ENCODE results near the gene C6orf47.

C6orf47 gene

DNA sequence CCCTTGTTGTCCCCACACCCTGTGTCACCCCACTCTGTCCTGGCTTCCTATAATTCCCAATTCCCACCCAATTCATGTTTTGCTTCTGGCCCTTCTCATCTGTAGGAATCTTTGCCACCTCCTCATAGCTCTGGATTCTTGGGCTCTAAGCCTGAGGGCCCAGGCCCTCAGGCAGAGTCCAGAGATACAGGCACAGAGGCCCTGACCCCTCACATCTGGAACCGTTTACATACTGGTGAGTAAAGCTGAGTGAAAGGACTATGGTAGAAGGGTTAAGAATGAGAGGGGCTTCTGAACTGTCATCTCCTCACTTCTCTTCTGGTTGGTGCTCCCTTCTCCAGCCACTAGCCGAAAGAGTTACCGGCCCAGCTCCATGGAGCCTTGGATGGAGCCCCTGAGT is 26.4 kb downstream of the C6orf47 start:
- DNase-seq: no peak

DNA sequence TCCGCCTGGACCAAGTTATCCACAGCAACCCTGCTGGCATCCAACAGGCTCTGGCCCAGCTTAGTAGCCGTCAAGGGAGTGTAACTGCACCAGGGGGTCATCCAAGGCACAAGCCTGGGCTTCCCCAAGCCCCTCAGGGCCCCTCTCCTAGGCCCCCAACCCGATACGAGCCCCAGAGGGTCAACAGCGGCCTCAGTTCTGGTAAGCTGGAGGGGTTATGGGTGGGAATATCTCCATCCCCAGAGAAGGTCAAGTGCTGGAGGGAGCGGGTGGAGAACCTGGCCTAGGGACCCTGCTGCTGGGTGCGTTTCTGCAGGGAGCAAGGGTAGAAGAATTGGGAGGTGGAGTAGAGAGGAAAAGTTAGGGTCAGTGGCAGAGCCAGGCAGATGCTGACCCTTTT is 27.1 kb downstream of the C6orf47 start:
- DNase-seq: no peak

DNA sequence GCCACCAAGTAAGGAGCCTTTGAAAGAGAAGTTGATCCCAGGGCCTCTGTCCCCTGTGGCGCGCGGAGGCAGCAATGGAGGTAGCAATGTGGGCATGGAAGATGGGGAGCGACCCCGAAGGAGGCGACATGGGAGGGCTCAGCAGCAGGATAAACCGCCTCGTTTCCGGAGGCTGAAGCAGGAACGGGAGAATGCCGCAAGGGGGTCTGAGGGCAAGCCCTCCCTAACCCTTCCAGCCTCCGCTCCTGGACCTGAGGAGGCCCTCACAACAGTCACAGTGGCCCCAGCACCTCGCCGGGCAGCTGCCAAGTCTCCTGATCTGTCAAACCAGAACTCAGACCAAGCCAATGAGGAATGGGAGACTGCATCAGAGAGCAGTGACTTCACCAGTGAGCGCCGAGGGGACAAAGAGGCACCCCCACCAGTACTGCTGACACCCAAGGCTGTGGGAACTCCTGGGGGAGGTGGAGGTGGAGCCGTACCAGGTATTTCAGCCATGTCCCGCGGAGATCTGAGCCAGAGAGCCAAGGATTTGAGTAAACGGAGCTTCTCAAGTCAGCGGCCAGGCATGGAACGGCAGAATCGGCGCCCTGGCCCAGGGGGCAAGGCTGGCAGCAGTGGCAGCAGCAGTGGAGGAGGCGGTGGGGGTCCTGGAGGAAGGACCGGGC is 28.2 kb downstream of the C6orf47 start:
- DNase-seq: no peak

DNA sequence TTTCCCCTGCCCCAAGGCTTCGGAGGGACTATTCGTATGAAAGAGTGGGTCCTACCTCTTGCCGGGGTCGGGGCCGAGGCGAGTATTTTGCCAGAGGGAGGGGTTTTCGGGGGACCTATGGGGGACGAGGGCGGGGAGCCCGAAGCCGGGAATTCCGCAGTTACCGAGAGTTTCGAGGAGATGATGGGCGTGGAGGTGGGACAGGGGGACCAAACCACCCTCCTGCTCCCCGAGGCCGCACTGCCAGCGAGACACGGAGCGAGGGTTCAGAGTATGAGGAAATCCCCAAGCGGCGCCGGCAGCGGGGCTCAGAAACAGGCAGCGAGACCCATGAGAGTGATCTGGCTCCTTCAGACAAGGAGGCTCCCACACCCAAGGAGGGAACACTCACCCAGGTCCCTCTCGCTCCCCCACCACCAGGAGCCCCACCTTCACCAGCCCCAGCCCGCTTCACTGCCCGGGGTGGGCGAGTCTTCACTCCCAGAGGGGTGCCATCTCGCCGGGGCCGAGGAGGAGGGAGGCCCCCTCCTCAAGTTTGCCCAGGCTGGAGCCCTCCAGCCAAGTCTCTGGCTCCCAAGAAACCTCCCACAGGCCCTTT is 28.8 kb downstream of the C6orf47 start:
- DNase-seq: no peak

DNA sequence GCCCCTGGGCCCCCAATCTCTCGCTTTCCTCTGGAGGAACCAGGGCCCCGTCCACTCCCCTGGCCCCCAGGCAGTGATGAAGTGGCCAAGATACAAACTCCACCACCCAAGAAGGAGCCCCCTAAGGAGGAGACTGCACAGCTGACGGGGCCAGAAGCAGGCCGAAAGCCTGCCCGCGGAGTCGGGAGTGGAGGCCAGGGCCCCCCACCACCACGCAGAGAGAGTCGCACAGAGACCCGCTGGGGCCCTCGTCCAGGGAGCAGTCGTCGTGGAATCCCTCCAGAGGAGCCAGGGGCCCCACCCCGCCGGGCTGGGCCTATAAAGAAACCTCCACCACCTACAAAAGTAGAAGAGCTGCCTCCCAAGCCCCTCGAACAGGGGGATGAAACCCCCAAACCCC is 29.4 kb downstream of the C6orf47 start:
- no peak for DNase-seq

DNA sequence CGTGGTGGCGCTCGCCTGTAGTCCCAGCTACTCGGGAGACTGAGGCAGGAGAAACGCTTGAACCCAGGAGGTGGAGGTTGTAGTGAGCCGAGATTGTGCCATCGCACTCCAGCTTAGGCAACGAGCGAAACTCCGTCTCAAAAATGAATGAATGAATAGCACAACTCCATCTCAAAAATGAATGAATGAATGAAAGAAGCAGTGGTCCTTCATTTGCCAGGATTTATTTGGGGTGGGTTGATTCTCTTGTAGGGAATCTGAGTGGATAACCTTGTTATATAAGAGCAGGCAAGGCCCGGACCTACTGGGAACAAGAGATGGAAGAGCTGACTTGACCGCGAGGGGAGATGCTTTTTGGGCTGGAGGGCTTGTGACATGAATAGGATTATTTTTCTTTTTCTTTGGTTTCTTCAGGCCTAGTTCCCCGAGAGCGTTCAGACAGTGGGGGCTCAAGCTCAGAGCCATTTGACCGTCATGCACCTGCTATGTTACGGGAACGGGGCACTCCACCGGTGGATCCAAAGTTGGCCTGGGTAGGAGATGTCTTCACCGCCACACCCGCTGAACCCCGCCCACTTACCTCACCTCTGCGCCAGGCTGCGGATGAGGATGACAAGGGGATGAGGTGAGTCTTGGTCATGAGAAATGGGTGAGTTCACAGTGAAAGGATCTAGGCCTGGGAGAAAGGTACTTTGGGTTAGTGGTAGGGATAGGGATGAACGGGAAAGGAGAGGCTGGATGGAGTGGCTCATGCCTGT is 30.2 kb downstream of the C6orf47 start:
- no peak for DNase-seq

DNA sequence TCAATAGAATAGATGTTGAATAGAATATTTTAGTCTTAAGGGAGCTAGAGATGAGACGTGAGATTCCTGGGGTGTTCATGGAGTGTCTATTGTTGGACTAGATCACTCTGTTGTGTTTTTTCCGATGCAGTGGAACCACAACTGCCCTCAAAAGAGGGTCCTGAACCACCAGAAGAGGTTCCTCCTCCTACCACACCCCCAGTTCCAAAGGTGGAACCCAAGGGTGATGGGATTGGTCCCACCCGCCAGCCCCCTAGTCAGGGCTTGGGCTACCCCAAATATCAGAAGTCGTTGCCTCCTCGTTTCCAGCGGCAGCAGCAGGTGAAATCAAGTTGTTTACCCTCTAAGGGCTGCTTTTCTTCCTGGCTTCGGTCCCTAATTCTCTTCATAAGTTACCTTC is 31.6 kb downstream of the C6orf47 start:
- DNase-seq: no peak

DNA sequence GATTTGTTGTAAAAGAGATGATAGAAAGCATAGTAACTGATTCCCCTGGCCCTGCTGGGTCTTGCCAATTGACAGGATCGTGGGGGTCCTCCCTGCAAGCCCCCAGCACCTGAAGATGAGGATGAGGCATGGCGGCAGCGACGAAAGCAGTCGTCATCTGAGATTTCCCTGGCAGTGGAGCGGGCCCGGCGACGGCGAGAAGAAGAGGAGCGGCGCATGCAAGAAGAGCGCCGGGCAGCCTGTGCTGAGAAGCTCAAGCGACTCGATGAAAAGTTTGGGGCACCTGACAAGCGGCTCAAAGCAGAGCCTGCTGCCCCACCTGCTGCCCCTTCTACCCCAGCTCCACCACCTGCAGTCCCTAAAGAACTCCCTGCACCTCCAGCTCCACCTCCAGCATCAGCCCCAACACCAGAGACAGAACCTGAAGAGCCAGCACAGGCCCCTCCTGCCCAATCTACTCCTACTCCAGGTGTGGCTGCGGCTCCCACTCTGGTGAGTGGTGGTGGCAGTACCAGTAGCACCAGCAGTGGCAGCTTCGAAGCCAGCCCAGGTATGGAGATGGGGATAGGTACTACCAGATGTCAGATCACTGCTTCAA is 32.8 kb downstream of the C6orf47 start:
- DNase-seq: no peak

DNA sequence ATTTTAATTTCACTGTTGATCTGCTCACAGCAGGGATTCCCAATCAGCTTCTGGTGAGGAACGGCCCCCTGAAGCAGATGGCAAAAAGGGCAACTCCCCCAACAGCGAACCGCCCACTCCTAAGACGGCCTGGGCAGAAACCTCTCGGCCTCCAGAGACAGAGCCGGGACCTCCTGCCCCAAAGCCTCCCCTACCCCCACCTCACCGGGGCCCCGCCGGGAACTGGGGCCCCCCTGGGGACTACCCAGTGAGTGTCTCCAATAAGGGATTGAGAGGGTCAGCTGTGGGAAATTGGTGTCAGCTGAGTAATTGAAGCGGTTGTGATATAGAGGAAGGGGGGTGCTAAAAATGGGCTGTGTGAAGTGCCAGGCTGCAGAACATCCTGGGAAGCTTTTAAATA is 33.6 kb downstream of the C6orf47 start:
- DNase-seq: no peak

DNA sequence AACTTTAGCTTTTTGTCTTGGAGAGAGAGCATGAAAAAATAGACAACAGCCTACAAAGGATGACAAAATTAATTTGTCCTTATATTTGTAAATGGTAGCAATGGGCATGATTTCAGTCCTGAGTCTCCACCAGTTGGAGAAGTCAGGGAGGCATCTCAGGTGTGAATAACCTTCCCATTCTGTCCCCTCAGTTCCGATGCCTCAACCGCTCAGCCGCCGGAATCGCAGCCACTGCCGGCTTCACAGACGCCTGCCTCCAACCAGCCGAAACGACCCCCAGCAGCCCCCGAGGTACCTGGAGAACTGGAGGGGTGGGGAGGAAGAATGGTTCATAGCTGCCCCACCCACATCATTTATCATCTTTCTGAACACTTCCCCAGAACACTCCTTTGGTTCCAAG is 36.5 kb downstream of the C6orf47 start:
- no peak for DNase-seq

DNA sequence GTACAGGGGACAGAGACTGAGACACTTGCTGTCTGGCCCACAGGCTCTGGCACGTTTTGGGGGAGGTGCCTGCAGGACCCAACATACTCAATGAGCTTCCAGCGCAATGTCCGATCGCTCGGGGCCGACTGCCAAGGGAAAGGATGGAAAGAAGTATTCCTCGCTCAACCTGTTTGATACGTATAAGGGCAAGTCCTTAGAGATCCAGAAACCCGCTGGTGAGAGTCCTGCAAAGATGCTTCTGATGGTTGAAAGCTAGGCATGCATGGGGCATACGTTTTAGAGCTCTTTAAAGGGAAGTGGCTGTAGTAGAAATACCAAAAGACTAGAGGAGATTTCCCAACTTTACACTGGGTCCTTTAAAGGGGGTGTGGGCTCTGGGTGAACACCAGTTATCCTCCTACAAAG is 37.9 kb downstream of the C6orf47 start:
- no peak for DNase-seq

DNA sequence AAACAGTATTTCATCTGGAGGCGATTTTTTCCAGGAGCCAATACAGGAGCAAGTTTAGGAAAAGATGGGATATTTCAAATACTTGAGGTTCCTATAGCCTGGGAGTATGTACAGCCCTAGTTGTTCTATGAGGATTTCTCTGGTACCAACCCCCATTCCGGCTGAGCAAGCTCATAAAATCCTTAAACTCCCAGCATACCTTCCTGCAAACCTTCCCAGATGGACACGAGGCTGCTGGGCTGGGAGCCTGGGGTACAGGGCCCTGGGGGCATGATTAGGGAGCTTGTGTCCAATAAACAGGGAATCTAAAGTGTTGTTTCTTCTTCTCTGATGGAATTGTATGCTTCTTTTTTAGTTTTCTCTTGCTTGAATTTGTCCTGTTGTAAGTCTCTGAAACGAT is 38.6 kb downstream of the C6orf47 start:
- no peak for DNase-seq

DNA sequence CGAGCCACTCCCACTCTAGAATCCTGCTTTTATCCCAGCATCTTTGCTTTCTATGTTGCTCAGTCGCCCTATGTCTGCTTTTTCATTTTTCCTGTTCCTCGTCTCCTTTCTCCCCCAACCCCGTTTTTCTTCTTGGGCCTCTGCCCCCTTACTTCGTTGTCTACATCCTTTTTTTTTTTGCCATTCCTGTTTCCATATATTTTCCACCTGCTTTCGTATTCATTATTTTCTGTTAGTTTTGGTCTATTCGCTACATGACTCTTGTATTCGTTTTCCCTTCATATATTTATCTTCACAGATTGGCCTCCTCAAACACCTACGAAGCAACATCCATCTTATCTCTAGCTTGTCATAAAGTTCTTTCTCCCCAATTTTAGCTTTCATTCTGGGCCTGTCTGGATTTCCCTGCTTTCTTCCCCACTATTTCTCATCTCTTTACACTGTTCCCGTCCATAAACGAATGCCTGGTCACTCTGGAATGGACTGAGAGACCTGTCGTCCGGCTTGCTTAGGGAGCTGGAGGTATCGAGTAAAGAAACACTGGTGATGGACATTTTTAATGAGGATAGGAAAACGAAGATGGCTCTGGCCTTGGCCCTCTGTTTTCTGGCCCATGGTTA is 39.1 kb downstream of the C6orf47 start:
- no peak for DNase-seq

DNA sequence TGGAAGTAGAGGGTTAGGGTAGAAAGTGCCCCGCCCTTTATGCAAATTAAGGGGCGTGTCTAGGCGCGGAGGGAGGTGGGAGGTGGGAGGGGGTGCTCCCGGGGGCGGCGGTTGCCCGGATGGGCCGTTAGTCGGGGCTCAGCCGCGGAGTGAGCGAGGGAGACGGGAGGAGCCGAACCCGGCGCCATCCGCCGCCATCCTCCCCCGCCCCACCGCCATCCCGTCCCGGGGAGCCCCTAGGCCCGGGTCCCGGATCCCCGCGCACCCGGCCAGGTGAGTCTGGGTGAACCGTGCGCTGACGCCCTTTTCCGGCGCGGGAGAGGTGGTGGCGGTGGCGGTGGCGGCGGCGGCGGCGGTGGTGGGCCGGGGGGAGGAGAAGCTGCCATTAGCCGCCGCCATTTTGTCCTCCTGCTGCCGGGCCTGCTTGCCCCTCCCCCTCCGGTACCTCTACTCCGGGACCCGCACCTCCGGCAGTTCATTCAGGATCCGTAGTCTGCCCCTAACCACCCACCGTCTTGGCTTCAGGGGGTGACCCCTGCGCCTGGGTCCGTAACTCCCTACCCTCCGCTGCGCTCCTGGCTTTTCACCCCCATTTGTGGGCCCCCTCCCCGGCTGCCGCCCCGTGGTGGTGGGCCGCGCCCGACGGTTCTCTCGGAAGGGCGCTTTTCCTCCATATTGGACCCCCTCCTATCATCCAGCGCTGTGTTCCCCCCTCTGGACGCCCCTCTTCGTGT is 39.8 kb downstream of the C6orf47 start, which contains the start of gene PRRC2A:
Gene PRRC2A, plus strand, starts transcription at position 130 of the 734 bp plus-strand sequence. CDS start 2,075 bp downstream, outside the sequence.
- peak; percentile 79 to 85 for DNase-seq

DNA sequence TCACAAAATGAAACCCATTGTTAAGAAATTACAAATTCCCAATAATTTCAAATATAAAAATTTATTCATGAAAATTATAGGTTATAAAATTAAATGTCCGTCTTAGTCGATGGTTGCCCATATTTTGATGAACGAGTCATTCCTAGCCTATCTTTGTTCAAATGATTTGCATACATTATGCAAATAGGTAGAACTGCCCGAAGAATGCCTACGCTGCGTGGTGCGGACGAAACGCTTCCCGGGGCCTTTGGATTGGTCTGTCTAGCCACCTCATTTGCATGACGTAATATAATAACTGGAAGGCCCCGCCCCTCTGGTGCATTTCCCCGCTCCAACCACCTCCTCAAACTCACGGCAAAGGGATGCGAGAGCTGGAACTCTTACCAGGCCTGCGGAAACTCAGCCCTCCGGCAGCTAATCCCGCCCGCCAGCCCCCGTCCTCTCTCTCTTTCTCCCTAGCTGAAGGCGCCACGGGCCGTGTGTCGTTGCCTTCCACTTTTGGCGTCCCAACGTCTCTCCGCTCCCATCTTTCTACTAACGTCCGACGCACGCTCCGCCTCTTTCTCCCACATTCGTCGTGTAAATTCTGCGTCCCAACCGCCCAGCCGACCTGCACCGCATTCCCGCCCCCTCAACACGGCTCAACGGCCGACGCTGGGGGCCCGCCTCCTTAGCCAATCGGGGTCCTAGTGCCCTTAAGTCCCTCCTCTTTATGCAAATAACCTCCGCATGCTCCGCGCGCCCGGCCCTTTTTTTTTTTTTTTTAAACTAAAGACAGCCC is 40.6 kb downstream of the C6orf47 start:
- peak; percentile 99 for DNase-seq

DNA sequence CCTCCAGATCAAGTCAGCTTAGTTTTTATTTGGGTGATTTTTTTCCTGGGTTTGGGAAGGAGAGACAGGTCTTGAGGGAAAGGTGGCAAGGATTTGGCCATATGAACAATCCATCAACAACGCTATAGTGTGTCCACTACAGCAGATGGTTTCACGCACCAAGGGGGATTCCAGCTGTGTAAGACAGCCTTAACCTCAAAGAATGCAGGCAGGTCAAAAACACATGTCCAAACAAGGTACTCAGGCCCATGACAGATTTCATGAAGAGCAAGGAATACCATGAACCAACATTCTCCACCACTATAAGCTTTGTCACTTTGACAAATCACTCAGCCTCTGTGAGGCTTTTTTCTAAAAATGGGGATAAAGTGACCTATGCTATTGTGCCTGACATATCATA is 43.6 kb downstream of the C6orf47 start:
- DNase-seq: no peak

DNA sequence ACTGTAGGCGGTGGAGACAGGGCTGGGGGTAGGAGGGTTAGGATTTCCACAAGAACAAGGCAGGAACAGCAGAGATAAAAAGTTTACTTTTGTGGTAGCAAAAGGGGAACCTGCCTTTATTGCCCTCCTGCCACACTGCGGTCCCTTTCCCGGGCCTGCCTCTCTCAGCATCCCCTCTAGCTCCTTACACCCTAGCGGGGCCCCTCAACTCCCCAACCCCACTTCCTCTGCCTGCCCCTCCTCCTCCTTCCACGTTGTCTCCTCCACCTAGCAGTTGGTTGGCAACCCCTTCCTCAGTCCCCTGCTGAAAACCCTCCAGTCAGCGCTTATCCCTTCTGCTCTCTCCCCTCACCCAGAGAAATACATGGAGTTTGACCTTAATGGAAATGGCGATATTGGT is 44.8 kb downstream of the C6orf47 start:
- peak; percentile 33 to 41 for DNase-seq

DNA sequence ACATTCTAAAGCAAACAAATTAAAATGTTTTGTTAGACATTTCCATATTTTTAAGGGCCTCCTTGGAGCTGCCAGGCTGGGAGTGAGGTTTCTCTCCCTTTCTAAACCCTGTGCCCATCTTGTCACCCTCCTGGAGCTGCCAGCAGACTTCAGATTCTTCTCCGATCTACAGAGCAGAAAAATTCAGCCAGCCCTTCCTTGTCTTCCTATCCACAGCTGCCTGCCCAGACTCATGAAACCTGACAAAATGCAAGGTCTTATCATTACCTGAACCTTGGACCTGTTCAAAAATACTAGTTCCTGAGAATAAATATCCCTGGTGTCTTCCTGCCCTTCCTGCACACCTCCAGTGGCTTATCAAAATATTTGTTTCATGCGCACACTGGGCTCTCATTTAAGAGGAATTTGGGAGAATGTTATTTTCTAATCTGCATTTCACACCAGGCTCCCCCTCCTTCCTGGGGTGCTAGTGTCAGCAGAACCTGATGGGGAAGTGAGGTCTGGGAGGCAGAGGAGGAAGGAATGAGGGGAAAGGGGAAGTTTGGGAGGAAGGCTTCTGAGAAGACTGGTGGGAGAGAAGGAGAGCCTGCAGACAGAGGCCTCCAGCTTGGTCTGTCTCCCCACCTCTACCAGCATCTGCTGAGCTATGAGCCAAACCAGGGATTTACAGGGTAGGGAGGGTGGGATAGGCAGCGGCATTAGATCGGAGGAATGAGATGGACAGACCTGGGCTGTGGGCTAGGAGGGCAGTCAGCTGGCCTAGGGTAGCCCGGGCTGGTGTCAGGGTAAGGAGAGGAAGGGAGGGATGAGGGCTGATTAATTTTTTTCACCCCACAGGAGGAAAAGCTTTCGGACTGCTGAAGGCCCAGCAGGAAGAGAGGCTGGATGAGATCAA is 45.6 kb downstream of the C6orf47 start, which contains the start of gene AIF1:
Gene AIF1, plus strand, starts transcription at position 551 of the 895 bp plus-strand sequence. Its CDS starts 96 bp downstream, at position 647.
- no peak for DNase-seq

DNA sequence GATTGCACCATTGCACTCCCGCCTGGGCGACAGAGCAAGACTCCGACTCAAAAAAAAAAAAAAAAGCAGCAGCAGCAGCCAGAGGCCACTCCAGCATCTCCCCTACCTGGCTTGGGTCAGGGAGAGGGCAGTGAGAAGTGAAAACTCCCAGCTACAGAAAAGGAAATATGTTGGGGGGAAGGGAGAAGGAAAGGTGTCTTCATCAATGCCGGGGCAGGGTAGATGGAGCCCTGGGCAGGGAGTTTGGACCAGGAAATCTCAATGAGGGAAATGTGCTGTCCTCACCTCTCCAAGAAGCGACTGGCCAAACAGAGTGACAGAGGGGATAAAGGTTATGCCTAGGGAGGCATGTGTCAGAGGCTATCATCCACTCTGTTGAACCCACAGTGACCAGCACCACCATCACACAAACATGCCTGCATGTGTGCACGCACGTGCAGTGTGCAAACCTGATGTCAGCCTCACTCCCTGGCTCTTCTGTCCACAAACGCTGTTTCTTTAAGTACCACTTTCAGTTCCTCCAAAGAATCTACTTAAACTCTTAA is 46.4 kb downstream of the C6orf47 start:
- DNase-seq: no peak

DNA sequence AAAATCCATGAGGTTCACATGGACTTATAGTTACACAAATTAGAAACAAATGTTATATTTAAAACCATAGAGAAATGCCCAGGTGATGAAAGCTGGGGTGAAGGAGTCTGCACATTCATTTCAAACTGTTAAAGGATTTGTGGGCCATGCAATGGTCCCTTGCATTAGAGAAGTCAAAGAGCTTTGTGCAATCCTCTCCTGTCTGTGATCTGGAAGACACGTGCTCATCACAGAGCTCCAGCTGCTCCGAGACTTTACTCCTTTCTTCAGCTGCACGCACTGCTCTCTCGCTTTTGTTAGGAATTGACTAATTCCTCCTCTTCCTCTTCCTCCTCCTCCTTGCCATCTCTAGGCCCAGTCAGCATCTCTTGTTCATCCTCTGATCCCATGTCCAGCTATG is 49.6 kb downstream of the C6orf47 start:
- no peak for DNase-seq

Measured in activated CD4-positive, alpha-beta T cell treated with anti-CD3 and anti-CD28 coated beads, Interleukin-2, amount 50 U/mL, for 48 hours (primary cell).